ENCODE measurements around the gene CCNG2. TPM values are rescaled to one million over a fixed set of nuclear protein-coding genes. Genes with fewer than 3 reads are reported as not detected.
"Not testable (repeated sequence)": the region's sequence is repeated elsewhere in the genome, so short reads cannot be mapped to it uniquely, and the experiment has no call there.

The CCNG2 gene
- polyA plus RNA-seq, 1 experiment = 42.3 TPM

DNA sequence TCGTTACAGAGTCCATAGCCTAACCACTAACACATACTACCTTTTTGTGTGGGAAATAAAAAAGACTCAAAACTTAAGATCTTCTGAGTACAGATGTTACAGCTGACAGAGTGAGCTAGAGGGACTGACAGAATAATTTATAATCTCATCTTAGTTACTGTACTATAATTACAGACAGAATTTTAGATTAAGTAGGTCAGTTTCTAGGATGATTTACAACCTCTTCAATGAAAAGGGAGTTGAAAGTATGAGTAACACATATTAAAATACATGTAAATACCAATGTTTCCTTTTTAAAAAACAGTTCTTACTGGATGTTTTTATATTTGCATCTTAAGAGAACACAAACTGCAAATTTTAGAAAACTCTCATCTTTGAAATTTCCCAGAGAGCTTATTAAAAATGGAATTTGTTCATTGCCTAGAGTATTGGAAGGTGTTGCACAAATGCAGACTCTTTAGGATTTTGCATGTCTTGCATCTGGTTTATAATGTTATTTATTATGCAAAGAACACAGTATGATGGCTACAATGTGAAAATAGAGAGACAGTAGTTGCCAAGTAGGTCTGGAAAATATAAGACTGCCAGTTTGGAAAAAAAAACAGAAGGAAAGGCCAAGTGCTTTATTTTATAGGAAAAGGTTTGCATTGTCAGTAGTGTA lies 24.2 kb upstream of the CCNG2 start:
- Histone ChIP-seq H3K27me3 (ENCODE audit: control insufficient read depth, insufficient read depth, low read length) (peaks cover 5% of the 10 kb centered on the region), H3K27ac (ENCODE audit: low read depth, low read length) (no peak overlapping the region), H3K9me3 (ENCODE audit: control insufficient read depth, insufficient read depth, low read length) (no peaks in the 10 kb centered on the region), H3K4me3 (ENCODE audit: low read depth, low read length) (no peak overlapping the region)
- POLR2A ChIA-PET = no interaction called here
- TF ChIP-seq CTCF (IDR thresholded peaks at IDR 0.05; ENCODE audit: low read depth, low read length) = no peak
- no peak for DNase-seq (ENCODE audit: low read depth, low spot score)
- CTCF ChIA-PET = interaction anchor here (1.5 to 4.1 kb wide), 3 partner anchors 10 to 70 kb away, joined by 3 to 14 read pairs (median 9); no protein-coding TSS in a partner anchor

- CTCF ChIA-PET = interaction anchor here (0.7 kb wide), 1 partner anchor 67 kb away, joined by 4 read pairs; no protein-coding TSS in a partner anchor
- H3K27ac ChIP-seq (ENCODE audit: low read depth, low read length); H3K4me3 ChIP-seq (ENCODE audit: low read depth, low read length); DNase-seq (ENCODE audit: low read depth, low spot score); POLR2A ChIA-PET; H3K9me3 ChIP-seq (ENCODE audit: control insufficient read depth, insufficient read depth, low read length): not testable (repeated sequence)
- H3K27me3 ChIP-seq (ENCODE audit: control insufficient read depth, insufficient read depth, low read length) = peaks cover 21% of the 10 kb centered on the region
Observed at GRCh38 chr4:77137448-77137847, 19.6 kb upstream of the CCNG2 start.

DNA sequence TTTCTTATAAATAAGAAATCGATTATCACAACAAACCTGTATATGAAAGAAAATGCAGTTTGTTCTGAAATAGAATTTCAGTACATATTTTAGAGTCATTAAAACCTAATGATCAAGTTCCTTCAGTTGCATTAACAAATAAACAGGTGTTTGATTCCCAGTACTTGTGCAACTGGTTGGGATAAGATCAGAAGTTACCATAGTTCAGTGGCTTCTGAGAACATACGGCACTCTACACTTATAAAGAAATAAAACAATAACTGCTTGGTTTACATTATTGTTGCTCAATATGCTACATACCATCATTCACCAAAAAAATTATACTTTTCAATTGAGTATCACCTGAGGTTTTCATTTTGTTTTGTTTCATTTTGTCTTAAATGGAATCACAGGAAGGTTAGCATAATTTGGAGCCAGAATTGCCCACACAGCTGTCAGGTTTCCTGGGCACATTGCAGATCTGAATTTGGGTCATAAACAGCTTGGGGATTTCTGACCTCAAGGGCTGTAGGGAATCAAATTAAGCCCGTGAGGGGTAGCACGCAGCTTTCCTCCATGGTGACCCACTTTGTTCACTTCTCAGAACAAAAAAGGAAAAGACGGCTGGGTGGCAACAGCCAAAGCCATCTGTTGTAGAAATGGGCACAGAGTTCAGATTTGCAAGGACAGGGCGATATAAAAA lies 14.9 kb upstream of the CCNG2 start:
- no peaks in the 10 kb centered on the region for H3K9me3 ChIP-seq (ENCODE audit: control insufficient read depth, insufficient read depth, low read length)
- POLR2A ChIA-PET = no interaction called here
- CTCF ChIA-PET = interaction anchor here (0.9 to 2.4 kb wide), 3 partner anchors 10 to 61 kb away, joined by 3 to 8 read pairs (median 3); no protein-coding TSS in a partner anchor
- no peak overlapping the region for H3K27ac ChIP-seq (ENCODE audit: low read depth, low read length)
- peaks cover 17% of the 10 kb centered on the region for H3K27me3 ChIP-seq (ENCODE audit: control insufficient read depth, insufficient read depth, low read length)
- TF ChIP-seq CTCF (IDR thresholded peaks at IDR 0.05; ENCODE audit: low read depth, low read length) = no peak
- DNase-seq (ENCODE audit: low read depth, low spot score) = no peak
- H3K4me3 ChIP-seq (ENCODE audit: low read depth, low read length) = no peak overlapping the region

GRCh38 chr4:77142646-77143028 lies 14.4 kb upstream of the CCNG2 start:
- POLR2A ChIA-PET = no interaction called here
- H3K27me3 ChIP-seq (ENCODE audit: control insufficient read depth, insufficient read depth, low read length) = peaks cover 17% of the 10 kb centered on the region
- no peaks in the 10 kb centered on the region for H3K9me3 ChIP-seq (ENCODE audit: control insufficient read depth, insufficient read depth, low read length)
- H3K27ac ChIP-seq (ENCODE audit: low read depth, low read length) = no peak overlapping the region
- no peak overlapping the region for H3K4me3 ChIP-seq (ENCODE audit: low read depth, low read length)
- no peak for DNase-seq (ENCODE audit: low read depth, low spot score)
- TF ChIP-seq CTCF (IDR thresholded peaks at IDR 0.05; ENCODE audit: low read depth, low read length) = no peak
- CTCF ChIA-PET = interaction anchor here (0.9 to 2.4 kb wide), 3 partner anchors 10 to 61 kb away, joined by 3 to 8 read pairs (median 3); no protein-coding TSS in a partner anchor

GRCh38 chr4:77143091-77143490 lies 13.9 kb upstream of the CCNG2 start:
- TF ChIP-seq CTCF (IDR thresholded peaks at IDR 0.05; ENCODE audit: low read depth, low read length) = no peak
- DNase-seq (ENCODE audit: low read depth, low spot score) = no peak
- CTCF ChIA-PET = interaction anchor here (0.9 to 2.4 kb wide), 3 partner anchors 11 to 60 kb away, joined by 3 to 8 read pairs (median 3); no protein-coding TSS in a partner anchor
- Histone ChIP-seq H3K4me3 (ENCODE audit: low read depth, low read length) (no peak overlapping the region), H3K27me3 (ENCODE audit: control insufficient read depth, insufficient read depth, low read length) (peaks cover 17% of the 10 kb centered on the region), H3K9me3 (ENCODE audit: control insufficient read depth, insufficient read depth, low read length) (no peaks in the 10 kb centered on the region), H3K27ac (ENCODE audit: low read depth, low read length) (no peak overlapping the region)
- POLR2A ChIA-PET = no interaction called here
